GM12864 (cell line): Measurements from ENCODE around the gene USP40.

ENCODE experiments used
- DNase-seq: peaks from one replicate; pipeline ENCODE4 v3.0.0-alpha.2; 2011; ENCODE audit warnings: low read depth
- H3K4me3 ChIP-seq: 2 replicates; pipeline ENCODE4 v1.5.1; 2011; ENCODE audit warnings: mild to moderate bottlenecking, low read depth, low read length, control low read depth
- TF ChIP-seq, protein P1 (sequence below): IDR thresholded peaks from 2 replicates; pipeline ENCODE4 v1.5.1; 2011; ENCODE audit warnings: low read depth, mild to moderate bottlenecking, moderate library complexity, low read length, control low read depth, inconsistent platforms; ENCODE audit errors: missing control alignments

The USP40 gene

DNA sequence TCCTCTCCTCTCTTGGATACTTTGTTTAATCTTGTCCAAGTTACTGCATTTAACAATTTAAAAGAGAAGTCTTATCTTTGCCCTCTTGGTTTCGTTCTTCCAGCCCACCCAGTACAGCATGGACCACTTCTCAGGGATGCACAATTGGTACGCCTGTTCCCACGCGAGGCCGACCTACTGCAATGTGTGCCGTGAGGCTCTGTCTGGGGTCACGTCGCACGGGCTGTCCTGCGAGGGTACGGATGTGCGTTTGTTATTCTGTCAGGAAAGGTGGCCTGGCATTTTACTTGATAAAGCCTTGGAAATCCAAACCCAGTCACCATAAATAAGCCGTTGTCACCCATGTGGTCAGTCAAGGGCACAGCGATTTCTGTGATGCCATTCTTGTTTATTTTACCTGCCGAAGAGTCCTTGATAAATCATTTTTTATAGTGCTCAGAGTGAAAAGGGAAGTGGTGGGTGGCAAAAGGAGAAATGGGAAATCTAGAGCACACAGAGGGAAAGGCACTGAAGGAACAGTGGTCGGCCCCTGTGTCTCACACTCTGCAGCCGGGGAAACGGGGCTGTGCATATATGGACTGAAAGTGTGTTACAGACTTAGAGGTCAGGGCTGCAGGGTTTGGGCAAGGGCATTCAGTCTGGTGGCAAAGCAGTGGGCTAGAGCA lies 131.8 kb downstream of the USP40 start:
- DNase-seq = no peak
- H3K4me3 ChIP-seq = no peak overlapping the region
- TF ChIP-seq, protein P1, sequence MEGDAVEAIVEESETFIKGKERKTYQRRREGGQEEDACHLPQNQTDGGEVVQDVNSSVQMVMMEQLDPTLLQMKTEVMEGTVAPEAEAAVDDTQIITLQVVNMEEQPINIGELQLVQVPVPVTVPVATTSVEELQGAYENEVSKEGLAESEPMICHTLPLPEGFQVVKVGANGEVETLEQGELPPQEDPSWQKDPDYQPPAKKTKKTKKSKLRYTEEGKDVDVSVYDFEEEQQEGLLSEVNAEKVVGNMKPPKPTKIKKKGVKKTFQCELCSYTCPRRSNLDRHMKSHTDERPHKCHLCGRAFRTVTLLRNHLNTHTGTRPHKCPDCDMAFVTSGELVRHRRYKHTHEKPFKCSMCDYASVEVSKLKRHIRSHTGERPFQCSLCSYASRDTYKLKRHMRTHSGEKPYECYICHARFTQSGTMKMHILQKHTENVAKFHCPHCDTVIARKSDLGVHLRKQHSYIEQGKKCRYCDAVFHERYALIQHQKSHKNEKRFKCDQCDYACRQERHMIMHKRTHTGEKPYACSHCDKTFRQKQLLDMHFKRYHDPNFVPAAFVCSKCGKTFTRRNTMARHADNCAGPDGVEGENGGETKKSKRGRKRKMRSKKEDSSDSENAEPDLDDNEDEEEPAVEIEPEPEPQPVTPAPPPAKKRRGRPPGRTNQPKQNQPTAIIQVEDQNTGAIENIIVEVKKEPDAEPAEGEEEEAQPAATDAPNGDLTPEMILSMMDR = no peak

DNA sequence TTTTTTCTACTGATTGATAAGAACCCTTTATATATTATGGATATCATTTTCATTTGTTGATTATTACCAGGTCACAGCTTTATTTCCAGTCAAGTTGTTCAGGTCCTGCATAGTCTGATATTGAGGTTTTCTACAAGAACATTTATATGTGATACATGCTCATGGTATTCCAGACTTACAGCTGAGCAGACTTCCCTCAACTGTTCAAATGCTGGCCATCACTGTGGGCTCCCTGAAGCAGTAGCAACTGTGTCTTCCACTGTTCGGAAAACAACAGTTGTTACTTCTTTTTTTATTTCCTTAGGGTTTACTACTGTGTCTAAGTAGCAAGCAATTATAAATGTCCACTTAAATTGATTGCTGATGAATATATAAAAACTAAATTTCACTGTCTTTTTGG lies 132.8 kb downstream of the USP40 start:
- TF ChIP-seq, protein P1 = no peak
- DNase-seq = no peak
- H3K4me3 ChIP-seq = no peak overlapping the region

DNA sequence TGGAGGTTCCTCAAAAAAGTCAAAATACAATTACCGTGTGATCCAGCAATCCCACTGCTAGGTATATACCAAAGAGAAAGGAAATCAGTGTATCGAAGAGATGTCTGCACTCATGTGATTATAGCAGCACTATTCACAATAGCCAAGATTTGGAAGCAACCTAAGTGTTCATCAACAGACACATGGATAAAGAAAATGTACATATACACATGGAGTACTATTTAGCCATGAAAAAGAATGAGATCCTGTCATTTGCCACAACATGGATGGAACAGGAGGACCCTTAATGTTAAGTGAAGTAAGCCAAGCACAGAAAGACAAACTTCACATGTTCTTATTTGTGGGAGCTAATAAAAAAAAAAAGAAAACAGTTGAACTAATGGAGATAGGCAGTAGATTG lies 133.6 kb downstream of the USP40 start:
- DNase-seq = no peak
- no peak overlapping the region for H3K4me3 ChIP-seq
- TF ChIP-seq, protein P1 = no peak

DNA sequence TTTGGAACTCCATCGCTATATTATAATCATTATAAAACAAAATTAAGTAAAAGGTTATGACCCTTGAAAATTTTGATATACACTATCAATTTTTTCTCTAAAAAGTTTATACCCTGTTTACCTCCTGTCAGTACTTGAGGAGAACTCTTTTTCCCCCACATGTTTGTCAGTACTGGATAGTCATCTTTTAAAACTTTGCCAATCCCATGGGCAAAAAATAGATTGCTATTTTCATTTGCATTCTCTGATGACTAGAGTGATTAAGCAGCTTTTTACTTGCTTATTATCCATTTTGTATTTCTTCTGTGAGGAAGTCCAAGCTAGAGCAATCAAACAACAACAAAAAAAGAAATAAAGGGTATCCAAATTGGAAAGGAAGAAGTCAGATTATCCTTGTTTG lies 135.9 kb downstream of the USP40 start:
- TF ChIP-seq, protein P1 = no peak
- no peak for DNase-seq
- H3K4me3 ChIP-seq = no peak overlapping the region

DNA sequence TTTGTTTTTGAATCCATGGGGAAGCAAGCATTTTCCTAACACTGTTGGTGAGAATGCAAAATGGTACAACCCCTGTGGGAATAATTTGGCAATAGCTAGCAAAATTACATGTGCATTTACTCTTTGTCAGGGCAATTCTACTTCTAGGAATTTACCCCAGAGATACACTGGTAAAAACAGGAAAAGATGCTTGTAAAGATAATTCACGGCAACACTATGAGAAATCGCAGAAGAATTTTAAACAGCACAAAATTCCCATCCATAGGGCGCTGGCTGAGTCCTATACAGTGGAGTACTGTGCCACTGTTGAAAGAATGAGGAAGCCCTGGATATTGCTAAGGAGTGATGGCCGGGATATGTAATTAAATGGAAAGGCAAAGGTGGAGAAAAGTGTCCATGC lies 136.5 kb downstream of the USP40 start:
- TF ChIP-seq, protein P1 = no peak
- H3K4me3 ChIP-seq = no peak overlapping the region

DNA sequence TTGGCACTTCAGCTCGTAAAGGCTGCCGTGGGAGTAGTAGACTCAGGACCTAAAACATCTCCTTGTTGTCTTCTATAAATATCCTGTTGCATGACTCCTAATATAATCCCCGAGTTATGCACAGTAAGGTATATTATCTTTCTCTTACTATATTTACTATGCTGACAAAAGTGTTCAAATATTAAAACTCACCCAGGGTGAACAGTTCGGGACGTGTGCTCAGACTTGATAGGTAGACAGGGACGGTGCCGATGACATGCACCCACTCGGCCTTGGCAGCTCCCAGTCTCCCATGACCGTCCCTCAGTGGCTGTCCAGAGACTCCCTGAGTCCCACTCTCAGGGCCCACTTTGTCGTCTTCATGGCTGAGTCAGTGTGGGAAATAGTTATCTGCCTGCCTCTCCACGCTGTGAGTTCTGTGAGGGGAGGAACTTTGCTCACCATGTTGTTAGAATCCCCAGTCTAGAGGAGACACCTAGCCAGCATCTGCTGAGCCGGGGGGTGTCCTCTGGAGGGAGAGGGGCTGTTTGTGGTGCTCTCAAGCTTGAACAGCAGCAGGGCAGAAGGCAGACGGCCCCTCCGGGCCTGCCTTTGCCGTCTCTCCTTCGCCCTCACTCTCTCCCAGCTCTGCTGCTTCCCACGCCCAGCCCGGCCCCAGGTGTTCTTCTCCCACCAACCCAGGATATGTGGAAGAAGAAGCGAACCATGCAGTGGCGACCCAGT lies 137.2 kb downstream of the USP40 start:
- H3K4me3 ChIP-seq = no peak overlapping the region
- TF ChIP-seq, protein P1 = no peak

More for the DNA sequence above, 136.5 kb downstream of the USP40 start:
- no peak for DNase-seq

DNA sequence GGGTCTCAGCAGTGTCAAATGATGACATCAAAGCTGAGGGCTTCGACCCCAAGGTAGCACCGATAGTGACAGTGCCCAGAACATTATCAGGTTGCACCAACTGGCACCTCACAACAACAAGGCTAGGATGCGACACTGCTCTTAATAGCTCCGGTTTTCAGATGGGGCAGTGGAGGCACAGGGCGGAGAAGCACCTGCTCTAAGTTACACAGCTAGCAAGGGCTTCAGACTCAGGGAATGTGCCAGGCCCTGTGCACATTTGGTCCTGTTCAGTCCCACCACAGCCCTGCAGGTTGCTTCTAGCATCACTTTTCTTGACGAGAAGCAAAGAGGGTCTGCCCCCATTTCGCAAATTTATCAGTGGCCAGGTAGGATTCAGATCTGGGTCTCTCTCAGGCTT lies 138.1 kb downstream of the USP40 start:
- no peak overlapping the region for H3K4me3 ChIP-seq
- TF ChIP-seq, protein P1 = no peak
- no peak for DNase-seq

More for the DNA sequence above, 137.2 kb downstream of the USP40 start:
- no peak for DNase-seq
